Kidney (tissue), 14 donors: ENCODE data around the gene AAMDC. TPM values are rescaled to one million over a fixed set of nuclear protein-coding genes. Genes with fewer than 3 reads are reported as not detected.

Source experiments
- DNase-seq, 5 donors: peaks; one replicate each; pipeline ENCODE4 v3.0.0-alpha.2; 2013 to 2020
- FAIRE-seq: peaks from 2 replicates; lab custom pipeline; 2012; peaks lifted over from hg19 to GRCh38; lab: Jason Lieb, UNC
- H3K27ac ChIP-seq, 2 donors: one replicate each; pipeline ENCODE4 v1.7.0; 2013; ENCODE audit warnings: low read depth in 2 of 2, low read length in 2 of 2, inconsistent platforms in 1 of 2
- H3K27me3 ChIP-seq: one replicate; pipeline ENCODE4 v1.7.1; 2013; ENCODE audit warnings: low read length, inconsistent platforms; ENCODE audit not compliant: control insufficient read depth, insufficient read depth
- H3K36me3 ChIP-seq, 3 donors: one replicate each; pipeline versions ENCODE4 v1.7.0 to v1.7.1; 2013; ENCODE audit warnings: low read length in 3 of 3, control low read depth in 1 of 3, inconsistent platforms in 1 of 3; ENCODE audit not compliant: insufficient read depth in 3 of 3, control insufficient read depth in 2 of 3
- H3K4me1 ChIP-seq, 3 donors: one replicate each; pipeline versions ENCODE4 v1.7.0 to v1.7.1; 2013; ENCODE audit warnings: low read length in 3 of 3, inconsistent platforms in 1 of 3, low read depth in 1 of 3; ENCODE audit not compliant: control insufficient read depth in 2 of 3, insufficient read depth in 2 of 3
- H3K4me3 ChIP-seq, 3 donors: one replicate each; pipeline versions ENCODE4 v1.7.0 to v1.8.1; 2013; ENCODE audit warnings: low read length in 3 of 3, control low read depth in 1 of 3, inconsistent platforms in 1 of 3
- H3K9ac ChIP-seq, 3 donors: one replicate each; pipeline versions ENCODE4 v1.7.0 to v1.7.1; 2013; ENCODE audit warnings: low read length in 3 of 3, control low read depth in 1 of 3, inconsistent platforms in 1 of 3
- H3K9me3 ChIP-seq, 3 donors: one replicate each; pipeline versions ENCODE4 v1.7.0 to v1.7.1; 2013; ENCODE audit warnings: low read length in 3 of 3, control low read depth in 1 of 3, inconsistent platforms in 1 of 3; ENCODE audit not compliant: control insufficient read depth in 2 of 3, insufficient read depth in 1 of 3
- CTCF ChIP-seq: IDR thresholded peaks from 3 replicates; pipeline ENCODE4 v1.5.1; 2012; ENCODE audit warnings: mild to moderate bottlenecking, moderate library complexity, borderline replicate concordance; ENCODE audit not compliant: insufficient read depth; ENCODE audit errors: extremely low read depth
- intact Hi-C: fragments of 100-400 bp; cut with DNase I; formaldehyde crosslinking; loops from one replicate; pipeline ENCODE4 v1.11.1; 2022
- polyA plus RNA-seq: library from polyadenylated mRNA; stranded (reverse); fragments of 350-450 nt; fragmentation: Illumina TruSeq; extraction: RNeasy Lipid Tissue Mini Kit (QIAGEN cat#74804); gene quantifications from one replicate; pipeline ENCODE4 v1.2.3, GENCODE V29; 2014; ENCODE audit warnings: low read depth, low replicate concordance; ENCODE audit not compliant: insufficient read depth
- total RNA-seq: library from RNA; stranded (reverse); fragmentation: NEBNext Ultra II Directional; extraction: Animal tissue kit (Norgen Biotek cat#: 25700); gene quantifications from one replicate; pipeline ENCODE4 v1.2.1, GENCODE V29; 2021
- donor health status: control.
- donor health status: control.
- donor health status: control.
- donor health status: control.
- donor health status: control.
- donor health status: DM: yes; HTN: yes; CAD: no.
- donor health status: Normal renal cell carcinoma (clear cell type).

Gene AAMDC
- total and polyA plus RNA-seq, 2 donors from 2014 or later = 35.8 to 70.8 TPM

- Histone ChIP-seq H3K27ac (no peak overlapping the region), H3K4me3 (no peak overlapping the region), H3K27me3 (no peaks in the 10 kb centered on the region), H3K36me3 (peaks cover 0 to 2% (median 0%) of the 10 kb centered on the region in 3 donors), H3K9me3 (peaks cover 0 to 3% (median 0%) of the 10 kb centered on the region in 3 donors), H3K4me1 (peaks cover 0 to 9% (median 0%) of the 10 kb centered on the region in 3 donors), H3K9ac (no peak overlapping the region)
- TF ChIP-seq CTCF = no peak
- intact Hi-C loops = no loop called here
- FAIRE-seq (no peak), DNase-seq (no peak)
Measured at GRCh38 chr11:77813256-77813655, 7.7 kb upstream of the AAMDC start.

DNA sequence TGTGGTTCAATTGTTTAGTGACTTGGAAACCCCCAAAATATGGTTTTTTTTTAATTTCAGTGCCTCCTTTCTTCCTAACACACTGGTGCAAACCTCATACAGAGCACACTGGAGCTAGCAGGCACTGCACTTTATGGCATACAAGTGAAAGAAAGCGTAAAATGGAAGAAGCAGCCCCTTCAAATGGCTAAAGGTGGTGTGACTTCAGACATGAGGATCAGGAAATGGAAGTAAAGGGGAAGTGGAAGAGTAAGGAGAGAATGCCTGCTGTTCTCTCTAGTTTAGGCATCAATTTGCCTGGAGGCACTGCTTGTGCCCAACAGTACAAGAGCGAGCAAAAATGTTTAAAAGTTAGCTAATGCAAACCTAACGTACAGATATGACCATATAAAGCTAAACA is 6.1 kb upstream of the AAMDC start:
- no peak overlapping the region for H3K9ac ChIP-seq
- peaks cover 3 to 9% (median 6%) of the 10 kb centered on the region in 3 donors for H3K4me1 ChIP-seq
- peak in 1 of 5 donors; percentile 3 for DNase-seq
- no peak for TF ChIP-seq CTCF
- intact Hi-C loops = no loop called here
- H3K9me3 ChIP-seq = peaks cover 0 to 3% (median 0%) of the 10 kb centered on the region in 3 donors
- peaks cover 0 to 2% (median 0%) of the 10 kb centered on the region in 3 donors for H3K36me3 ChIP-seq
- H3K27ac ChIP-seq = no peak overlapping the region
- no peak for FAIRE-seq
- no peaks in the 10 kb centered on the region for H3K27me3 ChIP-seq
- H3K4me3 ChIP-seq = no peak overlapping the region

- intact Hi-C loops = no loop called here
- no peaks in the 10 kb centered on the region for H3K27me3 ChIP-seq
- FAIRE-seq = no peak
Measured at GRCh38 chr11:77815459-77815858, 5.5 kb upstream of the AAMDC start.

More at GRCh38 chr11:77815459-77815858, 5.5 kb upstream of the AAMDC start:
- Histone ChIP-seq H3K9ac (no peak overlapping the region), H3K4me1 (peaks cover 3 to 9% (median 6%) of the 10 kb centered on the region in 3 donors), H3K4me3 (no peak overlapping the region), H3K27ac (no peak overlapping the region), H3K9me3 (peaks cover 0 to 3% (median 0%) of the 10 kb centered on the region in 3 donors), H3K36me3 (peaks cover 0 to 2% (median 0%) of the 10 kb centered on the region in 3 donors)
- DNase-seq = no peak
- TF ChIP-seq CTCF = no peak
